GM19043 (cell line): Measurements from ENCODE around the gene PGBD4.
"Not testable (repeated sequence)": the region's sequence is repeated elsewhere in the genome, so short reads cannot be mapped to it uniquely, and the experiment has no call there.

ENCODE experiments used
- ATAC-seq: cut with Tn5 transposase; IDR thresholded peaks from one replicate; pipeline ENCODE4 v1.9.1; 2021; ENCODE audit warnings: low read depth; ENCODE audit not compliant: unreplicated experiment

Gene PGBD4

DNA sequence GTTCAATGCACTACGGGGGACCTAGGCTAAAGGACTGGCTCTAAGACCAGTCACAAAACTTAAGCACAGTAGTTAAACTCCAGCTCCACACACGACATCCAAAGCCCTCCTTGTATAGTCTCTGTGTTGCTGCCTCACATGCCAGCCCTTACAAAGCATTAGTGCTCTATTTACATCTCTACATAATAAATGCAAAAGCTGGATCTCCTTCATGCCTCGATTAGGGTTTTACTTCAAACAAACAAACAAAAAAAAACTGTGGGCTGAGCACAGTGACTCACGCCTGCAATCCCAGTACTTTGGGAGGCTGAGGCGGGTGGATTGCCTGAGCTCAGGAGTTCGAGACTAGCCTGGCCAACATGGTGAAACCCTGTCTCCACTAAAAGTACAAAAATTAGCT is 9.6 kb downstream of the PGBD4 start:
- no peak for ATAC-seq

DNA sequence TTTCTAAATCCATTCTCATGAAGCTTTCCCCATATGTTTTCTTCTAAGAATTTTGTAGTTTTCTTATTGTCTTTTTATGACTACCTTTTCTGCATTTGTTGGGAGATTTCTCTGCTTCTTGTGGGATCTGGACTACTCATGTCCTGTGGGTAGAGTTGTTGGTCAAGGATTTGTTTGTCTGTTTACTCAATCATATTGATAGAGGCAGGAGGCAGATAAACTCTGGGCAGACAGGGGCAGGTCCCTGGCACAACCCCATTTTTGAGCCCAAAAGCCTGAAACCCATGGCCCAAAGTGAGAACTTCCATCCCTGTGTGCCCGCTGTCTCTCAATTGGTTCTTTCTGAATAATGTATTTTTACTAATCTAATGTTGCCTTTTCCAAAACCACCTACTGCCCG is 12.3 kb downstream of the PGBD4 start:
- ATAC-seq = no peak

DNA sequence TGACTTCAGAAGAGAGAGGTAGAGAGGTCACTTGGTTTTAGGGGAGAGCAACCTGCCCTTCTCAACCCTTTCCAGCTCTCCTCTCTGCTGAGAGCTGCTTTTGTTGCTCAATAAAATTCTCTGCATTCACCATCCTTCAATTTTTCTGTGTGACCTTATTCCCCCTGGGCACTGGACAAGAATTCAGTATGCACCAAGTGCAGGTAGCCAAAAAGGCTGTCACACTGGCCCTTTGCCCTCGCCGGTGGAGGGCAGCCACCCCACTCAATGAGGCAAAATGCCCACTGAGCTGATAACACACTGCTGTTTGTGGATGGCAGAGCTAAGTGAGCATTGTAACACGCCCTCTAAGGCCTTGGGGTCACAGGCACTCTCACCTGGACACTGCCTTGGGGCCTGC is 12.9 kb downstream of the PGBD4 start:
- no peak for ATAC-seq

DNA sequence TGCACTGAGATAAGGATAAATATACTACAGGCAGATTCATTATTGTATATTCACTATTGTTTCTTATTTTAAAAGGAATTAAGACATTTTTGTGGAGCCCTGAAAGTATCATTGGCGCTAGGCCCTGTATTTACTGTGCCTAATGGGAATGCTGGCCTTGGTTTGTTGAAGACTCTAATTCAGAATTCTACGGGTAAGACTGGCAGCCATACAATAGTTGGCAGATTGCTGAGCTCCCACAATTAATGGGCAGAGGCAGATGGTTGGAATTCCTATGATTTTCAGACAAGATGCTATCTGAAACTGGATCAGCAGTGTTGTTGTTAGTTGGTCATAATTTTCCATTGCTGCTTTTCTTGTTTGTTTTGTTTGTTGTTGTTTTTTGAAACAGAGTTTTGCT is 14.7 kb downstream of the PGBD4 start:
- ATAC-seq = no peak

DNA sequence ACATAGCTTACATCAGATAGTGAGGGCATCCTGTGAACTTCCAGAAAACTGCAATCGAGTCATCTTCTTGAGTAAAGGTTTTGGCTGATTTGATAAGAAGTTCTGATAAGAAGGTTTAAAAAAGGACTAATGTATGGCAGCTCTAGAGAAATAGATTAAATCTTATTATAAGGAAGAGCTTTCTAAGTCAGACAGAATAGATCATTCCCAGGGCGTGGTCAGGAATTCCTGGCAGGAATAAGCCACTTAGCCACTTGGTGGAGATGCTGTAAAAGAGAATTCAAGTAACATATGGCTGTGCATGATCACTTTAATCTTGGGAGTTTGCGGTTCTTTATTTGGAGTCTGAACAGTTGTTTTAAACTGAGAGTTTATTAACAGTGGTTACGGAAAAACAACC is 17.4 kb downstream of the PGBD4 start:
- no peak for ATAC-seq

DNA sequence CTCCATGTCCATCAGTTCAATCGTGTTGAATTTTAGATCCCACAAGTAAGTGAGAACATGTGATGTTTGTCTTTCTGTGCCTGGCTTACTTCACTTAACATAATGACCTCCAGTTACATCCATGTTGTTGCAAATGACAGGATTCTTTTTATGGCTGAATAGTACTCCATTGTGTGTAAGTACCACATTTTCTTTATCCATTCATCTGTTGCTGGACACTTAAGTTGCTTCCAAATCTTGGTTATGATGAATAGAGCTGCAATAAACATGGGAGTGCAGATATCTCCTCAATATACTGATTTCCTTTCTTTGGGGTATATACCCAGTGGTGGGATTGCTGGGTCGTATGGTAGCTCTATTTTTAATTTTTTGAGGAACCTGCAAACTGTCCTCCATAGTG is 18.5 kb downstream of the PGBD4 start:
- not testable (repeated sequence) for ATAC-seq

DNA sequence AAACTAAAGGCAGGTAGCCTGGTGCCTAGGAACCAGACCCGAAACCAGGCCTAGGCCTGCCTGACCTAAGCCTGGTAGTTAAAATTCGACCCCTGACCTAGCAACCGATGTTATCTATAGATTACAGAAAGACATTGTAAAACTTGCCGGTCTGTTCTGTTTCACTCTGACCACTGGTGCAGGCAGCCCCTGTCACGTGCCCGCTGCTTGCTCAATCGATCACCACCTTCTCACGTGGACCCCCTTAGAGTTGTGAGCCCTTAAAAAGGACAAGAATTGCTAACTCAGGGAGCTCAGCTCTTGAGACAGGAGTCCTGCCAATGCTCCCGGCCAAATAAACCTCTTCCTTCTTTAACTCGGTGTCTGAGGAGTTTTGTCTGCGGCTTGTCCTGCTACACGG is 19.9 kb downstream of the PGBD4 start:
- ATAC-seq = not testable (repeated sequence)

DNA sequence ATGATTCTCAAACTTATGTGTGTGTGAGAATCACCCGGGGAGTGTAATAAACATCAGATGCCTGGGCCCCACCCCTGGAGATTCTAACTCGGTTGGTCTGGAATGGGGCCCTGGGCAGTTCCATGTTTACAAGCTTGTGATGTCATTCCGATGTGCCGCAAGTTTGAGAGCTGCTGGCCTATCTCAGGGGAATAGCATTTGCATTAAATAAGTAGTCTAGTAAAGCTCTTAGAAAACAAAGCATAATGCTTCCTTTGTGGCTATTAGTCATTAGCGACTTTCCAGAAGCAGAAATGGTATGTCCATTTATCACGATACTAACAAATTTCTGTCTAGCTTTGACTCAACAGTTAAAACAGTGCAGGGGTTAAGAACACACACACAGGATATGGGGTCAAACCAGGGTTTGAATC is 20.9 kb downstream of the PGBD4 start:
- ATAC-seq = no peak

DNA sequence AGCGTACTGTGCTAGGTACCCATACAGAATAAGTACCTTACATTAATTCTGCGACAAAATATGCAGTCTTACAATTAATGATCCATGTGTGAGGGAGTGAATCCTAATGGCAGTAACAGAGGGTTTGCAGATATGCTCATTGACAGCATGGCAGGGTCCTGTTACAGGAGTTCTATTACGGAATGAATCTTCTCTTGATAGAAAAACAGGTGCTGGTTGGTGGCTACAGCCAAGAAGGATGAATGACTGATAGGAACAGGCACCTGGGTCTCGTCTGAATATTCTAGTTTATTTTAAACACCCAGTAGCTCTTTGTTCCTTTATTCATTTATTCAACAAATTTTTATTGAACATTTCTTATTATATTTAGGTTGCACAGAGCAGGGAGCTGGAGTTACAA is 22.8 kb downstream of the PGBD4 start:
- ATAC-seq = no peak

DNA sequence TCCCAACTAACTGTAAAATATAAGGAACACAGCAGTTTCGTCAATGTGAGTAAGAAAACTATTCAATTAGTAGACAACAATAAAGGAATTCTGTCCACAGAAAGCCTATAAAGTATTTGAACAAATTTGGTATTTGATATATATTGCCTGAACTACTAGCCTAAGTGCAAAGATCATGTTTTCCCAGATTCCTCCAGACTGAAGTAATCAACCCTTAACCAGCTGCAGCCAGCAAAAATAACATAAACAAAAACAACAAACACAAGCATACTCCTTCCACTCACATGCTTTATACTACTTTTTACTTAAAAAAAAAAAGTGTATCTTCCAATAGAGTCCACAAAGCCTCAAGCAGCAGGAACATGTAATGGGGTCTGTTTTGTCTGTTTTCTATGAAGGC is 24.1 kb downstream of the PGBD4 start:
- ATAC-seq = no peak

DNA sequence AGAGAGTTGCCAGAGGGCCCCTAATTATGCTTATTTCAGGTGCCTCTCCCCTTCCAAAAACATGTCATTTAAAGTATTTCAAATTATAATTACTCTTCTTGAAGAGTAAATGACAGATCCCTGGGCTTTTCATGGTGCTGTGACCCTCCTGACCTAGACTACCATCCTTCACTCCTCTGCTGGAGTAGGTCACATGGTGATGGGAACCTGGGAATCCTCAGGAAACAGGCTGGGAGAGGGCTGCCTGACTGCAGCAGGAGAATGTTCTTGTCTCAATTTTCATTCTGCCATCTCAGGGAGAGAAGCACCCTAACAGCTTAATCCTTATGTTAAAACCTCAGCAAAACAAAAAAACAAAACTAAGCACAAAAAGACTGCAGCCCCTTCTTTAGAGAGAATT is 24.6 kb downstream of the PGBD4 start:
- no peak for ATAC-seq

DNA sequence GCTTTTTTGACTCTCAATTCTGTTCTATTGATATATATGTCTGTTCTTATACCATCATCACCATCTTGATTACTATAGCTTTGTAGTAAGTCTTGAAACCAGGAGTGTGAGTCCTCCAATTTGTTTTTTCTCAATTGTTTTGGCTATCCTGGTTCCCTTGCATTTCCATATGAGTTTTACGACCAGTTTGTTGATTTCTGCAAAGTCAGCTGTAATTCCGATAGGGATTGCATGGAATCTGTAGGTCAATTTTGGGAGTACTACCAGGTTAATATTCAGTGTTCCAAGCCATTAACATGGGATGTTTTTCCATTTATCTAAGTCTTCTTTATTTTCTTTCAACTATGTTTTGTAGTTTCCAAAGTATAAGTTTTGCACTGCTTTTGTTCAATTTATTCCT is 27.0 kb downstream of the PGBD4 start:
- no peak for ATAC-seq

DNA sequence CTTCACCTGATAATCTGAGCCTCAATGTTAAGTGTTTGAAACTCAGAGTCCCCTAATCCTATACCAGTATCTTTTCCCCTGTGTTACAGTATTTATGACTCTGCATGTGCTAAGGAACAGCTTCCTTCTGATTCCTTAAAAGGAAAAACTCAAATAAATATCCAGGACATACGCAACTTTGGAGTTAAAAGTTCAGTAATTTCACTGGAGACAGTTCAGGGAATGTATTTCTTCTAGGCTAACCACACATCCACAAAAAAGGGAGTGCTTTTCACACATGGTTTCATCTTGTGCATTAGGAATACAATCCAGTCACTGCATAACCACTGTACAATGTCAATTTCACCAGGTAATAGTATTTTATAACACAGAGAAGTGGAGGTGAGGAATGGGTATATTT is 31.0 kb downstream of the PGBD4 start:
- no peak for ATAC-seq

DNA sequence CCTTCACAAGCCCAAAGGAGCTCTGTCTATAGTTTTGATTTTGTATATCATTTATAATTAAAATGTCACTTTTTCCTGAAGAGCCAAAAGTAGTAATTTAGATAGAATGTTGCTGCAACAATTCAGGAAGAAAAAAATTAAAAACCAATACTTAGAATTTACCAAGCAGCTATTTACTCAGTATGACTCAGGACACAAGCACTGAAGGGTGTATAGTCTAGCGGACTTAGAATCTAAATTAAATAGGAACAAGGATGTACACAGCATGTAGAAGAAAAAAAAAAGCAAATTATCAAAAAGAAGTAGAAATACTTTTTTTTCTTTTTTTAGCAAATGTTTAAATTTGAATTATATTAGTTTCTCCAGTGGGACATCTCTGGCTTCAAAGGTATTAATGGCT is 31.6 kb downstream of the PGBD4 start:
- ATAC-seq = no peak

DNA sequence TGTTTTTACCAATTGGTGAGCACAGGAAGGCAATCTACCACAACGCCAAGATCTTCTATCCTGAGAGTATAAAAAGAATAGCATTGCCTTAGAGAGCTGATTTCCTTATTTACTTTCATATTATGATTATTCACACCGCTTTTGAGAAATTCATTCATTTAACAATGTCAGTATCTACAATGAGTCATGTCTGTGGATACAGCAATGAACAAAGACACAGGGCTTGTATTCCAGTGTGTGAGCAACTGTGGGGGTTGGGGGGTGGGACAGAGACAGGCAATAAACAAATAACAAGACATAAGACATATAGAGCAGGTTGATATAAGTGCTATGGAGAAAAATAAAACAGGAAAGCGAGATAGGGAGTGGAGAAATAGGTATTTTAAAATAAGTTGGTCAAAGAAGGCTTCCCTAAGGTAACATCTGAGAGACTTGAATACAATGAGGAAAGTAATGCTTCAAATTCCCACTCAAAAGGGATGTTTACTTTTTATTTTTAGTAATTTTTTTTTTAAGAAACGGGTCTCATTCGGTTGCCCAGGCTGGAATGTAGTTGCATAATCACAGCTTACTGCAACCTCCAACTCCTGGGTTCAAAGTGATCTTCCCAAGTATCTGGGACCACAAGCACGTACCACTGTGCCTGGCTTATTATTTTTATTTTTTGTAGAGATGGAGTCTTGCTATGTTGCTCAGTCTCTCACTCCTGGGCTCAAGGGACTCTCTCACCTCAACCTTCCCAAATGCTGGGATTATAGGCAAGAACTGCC is 45.7 kb downstream of the PGBD4 start:
- ATAC-seq = no peak

DNA sequence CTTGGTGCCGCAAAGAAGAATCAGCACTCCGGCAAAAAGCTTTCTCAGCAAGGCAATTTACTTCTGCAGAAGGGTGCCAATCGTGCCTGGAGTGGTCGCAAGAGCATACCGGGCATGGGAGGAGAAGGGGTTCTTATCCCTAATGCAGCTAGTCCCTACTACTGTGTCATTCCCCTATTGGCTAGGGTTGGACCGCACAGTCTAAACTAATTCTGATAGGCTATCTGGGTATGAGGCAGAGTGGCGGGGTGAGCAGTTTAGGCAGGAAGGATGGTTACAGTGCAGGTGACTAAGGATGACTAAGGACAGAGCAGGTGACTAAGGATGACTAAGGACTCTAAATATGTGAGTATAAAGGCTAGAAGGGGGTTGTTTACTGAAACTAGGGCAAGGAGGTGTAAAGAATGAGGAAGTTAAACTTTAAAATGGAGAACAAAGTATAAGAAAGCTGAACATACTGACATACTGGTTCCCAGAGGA is 52.9 kb downstream of the PGBD4 start:
- ATAC-seq = no peak

DNA sequence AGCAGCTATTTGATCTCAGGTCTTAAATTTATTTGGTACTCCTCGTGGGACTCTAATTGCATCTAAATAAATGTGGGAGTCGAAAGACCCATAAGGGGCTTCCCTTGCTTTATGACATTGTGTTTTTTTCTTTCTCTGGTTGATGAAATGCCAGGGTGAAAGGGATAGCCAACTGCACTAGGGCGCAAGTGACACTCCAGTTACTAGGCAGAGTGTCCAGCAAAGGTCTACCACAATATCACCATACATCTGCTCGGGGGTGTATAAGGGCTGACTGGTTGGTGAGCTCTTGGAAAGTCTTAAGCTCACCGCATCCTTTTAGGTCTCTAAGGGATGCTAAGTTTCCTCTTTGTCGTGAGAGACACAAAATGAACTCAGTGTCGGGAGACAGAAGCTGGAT is 54.0 kb downstream of the PGBD4 start:
- ATAC-seq = no peak
